Hematopoietic multipotent progenitor cell treated with erythropoietin and hydrocortisone succinate and interleukin-3 and kit ligand, for 4 days (in vitro differentiated cells): ENCODE results near the gene WASL.
"Not testable (repeated sequence)": the region's sequence is repeated elsewhere in the genome, so short reads cannot be mapped to it uniquely, and the experiment has no call there.

Source experiments
- DNase-seq: peaks from one replicate; pipeline ENCODE4 v3.0.0-alpha.2; 2015

WASL gene

GRCh38 chr7:123768493-123768892 lies 19.7 kb upstream of the WASL start:
- DNase-seq: no peak

DNA sequence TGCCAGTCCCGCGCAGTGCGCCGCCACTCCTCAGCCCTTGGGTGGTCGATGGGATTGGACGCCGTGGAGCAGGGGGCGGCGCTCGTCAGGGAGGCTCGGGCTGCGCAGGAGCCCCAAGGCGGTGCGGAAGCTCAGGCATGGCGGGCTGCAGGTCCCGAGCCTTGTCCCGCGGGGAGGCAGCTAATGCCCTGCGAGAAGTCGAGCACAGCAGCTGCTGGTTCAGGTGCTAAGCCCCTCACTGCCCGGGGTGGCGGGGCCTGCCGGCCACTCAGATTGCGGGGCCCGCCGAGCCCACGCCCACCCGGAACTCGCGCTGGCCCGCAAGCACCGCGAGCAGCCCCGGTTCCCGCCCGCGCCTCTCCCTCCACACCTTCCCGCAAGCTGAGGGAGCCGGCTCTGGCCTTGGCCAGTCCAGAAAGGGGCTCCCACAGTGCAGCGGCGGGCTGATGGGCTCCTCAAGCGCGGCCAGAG lies 14.4 kb upstream of the WASL start:
- no peak for DNase-seq

DNA sequence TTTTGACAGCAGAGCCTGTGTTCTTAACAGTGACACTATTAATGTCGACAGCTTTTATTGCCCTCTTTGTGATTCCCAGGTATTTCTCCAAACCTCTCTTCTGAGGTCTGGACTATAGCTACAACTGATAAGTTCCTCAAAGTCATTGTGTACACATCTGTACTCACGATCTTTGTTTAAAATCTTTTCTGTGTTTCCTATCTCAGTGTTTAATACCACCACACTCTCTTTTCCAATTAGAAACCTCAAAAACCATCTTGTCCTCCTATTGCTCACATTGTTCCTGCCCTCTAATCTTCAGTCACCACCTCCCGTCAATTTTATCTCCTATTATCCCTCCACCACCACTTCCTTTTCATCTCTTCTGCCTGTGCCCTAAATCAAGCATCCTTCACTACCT lies 12.9 kb upstream of the WASL start:
- DNase-seq: peak; percentile 33

GRCh38 chr7:123757095-123757494 lies 8.3 kb upstream of the WASL start:
- DNase-seq: no peak

DNA sequence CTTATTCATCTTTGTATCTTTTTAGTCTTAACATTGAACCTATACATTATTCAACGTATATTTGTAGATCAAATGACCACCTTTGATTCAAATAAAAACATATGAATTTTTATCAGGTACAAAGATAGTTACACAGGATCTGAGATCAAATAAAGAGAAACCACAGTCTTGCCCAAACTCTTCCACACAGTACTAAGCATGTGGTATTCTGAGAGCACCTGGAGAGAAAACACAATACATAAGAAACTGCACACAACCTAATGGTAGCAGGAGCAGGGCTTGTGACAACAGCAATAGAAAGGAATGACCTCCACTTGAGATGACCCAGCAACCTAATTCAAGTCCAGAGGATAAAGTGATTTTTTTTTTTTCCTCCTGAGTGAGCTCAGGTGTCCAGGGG lies 6.5 kb upstream of the WASL start:
- DNase-seq: no peak

GRCh38 chr7:123754271-123754871 lies 5.6 kb upstream of the WASL start:
- DNase-seq: no peak

DNA sequence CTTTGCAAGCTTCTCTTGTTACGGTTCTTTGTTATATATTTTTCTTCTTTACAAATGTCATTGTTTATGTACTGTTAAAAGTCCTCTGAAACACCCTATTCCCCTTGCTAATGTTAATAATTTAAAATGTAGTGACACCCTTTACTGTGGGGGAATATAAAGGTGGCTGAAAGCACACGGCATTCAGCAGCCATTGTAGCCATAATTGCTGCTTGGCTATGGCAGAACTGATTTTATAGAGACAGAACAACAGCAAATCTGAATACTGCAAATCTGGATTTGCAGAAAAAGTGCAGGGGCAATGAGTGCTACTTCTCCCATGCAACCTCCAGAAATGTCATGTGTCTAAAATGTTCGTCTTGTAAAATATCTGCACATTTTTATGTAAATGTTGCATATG lies 3.7 kb upstream of the WASL start:
- no peak for DNase-seq

GRCh38 chr7:123751821-123752220 lies 3.0 kb upstream of the WASL start:
- DNase-seq: peak; percentile 44

GRCh38 chr7:123750389-123751230 lies 1.8 kb upstream of the WASL start:
- DNase-seq: no peak

DNA sequence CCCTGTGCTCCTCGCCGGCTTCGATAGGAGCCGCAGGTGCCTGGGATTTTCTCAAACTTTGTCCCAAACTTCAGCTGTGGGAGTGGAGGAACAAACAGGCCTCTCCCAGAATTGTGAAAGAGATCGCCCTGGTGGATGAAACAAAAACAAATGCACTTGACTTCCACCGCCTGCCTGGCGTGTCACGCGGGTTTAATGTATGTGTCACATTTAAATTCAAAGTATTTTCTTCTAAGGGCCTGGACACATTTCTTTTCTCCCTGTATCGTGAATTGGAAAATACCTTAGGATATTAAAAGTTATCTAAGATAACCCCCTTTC lies 694 bp upstream of the WASL start:
- DNase-seq: peak; percentile 77

GRCh38 chr7:123748171-123748733 lies 551 bp downstream of the WASL start:
- peak; percentile 72 for DNase-seq

DNA sequence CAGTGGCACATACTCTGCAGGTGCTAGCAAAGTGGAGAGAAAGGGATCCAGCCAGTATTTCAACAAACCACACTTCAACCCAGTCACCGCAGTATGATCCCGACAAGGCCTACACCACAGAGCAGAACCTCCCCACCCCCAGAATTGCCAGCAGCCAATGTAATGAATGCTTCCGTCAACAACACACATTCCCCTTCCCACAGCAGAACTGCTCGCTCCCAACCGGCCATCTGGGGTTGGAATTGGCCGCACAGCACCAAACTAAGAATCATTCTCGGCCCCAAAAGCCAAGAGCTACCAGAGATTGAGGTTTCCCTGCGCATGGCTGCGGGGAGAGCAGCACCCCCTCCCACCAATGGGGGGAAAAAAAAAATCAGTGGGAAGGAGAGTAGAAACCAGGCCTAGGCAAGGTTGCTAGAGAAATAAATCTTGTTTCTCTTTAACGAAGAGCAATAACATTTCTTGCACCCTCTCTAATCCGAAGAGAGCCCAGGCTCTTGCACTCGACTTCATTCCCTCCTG lies 1.1 kb downstream of the WASL start:
- peak; percentile 79 for DNase-seq

GRCh38 chr7:123746931-123747488 lies 1.8 kb downstream of the WASL start:
- peak; percentile 47 for DNase-seq

- peak; percentile 15 for DNase-seq
Measured at GRCh38 chr7:123746055-123746454, 2.7 kb downstream of the WASL start.

- DNase-seq: no peak
Measured at GRCh38 chr7:123745437-123745836, 3.4 kb downstream of the WASL start.

DNA sequence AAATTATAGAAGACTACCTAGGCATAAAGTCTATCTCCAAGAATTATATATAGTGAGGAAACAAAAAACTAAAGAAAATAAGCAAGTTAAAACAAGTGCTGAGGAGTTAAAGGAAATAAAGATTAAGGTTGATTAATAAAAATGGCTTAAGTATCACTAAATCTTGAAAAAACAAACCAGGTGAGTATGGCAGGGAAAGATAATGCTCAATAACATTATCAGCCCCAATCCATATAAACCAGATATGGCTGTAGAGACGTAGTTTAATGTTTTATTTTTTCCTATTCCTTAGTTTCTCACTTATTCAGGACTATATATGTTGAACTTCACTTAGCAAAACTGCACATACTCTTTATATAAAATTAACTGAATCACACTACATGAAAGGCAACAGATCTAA lies 4.4 kb downstream of the WASL start:
- no peak for DNase-seq

GRCh38 chr7:123741940-123742339 lies 6.9 kb downstream of the WASL start:
- DNase-seq: no peak

DNA sequence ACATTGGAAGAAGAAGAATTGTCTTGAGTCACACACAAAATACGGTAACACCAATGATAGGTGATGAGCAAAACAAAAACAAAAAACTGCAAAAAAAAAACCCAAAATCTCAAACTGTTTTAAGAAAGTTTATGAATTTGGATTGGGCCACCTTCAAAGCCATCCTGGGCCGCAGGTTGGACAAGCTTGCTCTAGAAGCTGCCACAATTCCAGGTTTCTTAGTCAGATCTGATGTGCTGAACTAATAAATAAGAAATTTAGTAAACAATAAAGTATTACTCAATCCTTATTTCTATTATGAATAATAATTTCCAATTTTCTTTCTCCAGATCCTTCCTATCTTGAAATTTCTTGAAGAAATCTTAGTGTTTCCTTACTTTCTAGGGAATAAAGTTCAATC lies 10.0 kb downstream of the WASL start:
- DNase-seq: no peak

DNA sequence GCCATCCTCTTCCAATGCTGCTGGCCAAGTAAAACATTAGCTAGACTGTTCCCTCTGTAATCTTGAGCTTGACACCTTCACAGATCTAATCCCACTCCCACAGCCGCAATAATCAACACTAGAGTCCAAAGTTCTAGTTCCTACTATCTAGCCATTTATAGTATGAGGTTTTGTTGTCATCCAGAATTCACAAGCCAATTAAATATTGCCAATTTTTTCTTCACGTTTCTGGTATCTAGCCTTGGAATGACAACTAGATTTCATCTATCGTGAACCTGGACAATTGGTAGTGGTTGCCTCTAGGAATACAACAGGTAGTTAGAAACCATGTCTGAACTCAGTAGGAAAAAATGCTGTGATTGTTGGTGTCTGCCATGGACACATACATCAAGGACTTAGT lies 10.4 kb downstream of the WASL start:
- no peak for DNase-seq

- DNase-seq: not testable (repeated sequence)
Measured at GRCh38 chr7:123737168-123737674, 11.6 kb downstream of the WASL start.

DNA sequence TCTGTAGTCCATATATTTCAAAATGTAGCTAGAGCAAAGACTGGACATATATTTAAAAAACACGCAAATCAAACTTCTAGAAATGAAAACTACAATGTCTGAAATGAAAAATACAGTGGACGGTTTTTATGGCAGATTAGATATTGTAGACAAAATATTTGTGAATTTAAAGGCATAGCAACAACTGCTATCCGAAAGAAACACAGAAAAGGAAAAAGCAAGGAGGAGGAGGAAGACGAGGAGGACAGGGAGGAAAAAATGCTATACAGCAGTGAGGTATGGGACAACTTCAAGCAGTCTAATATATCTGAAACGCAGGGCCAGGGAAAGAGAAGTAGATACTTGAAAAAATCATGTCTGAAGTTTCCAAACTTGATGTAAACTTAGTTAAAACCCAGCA lies 13.3 kb downstream of the WASL start:
- no peak for DNase-seq

- no peak for DNase-seq
Measured at GRCh38 chr7:123734498-123734897, 14.3 kb downstream of the WASL start.

GRCh38 chr7:123732413-123733091 lies 16.3 kb downstream of the WASL start:
- DNase-seq: no peak
